HL-60 (cell line): ENCODE measurements around the gene APOA5.

Experiments used
- DNase-seq, 2 experiments: peaks; one replicate each; pipeline ENCODE4 v3.0.0-alpha.2; 2010 to 2020; ENCODE audit warnings: low read depth in 1 of 2, low spot score in 1 of 2
- H3K27ac ChIP-seq: fragments of 250-450 bp; sonication (Bioruptor Pico); replicated peaks from 2 replicates; pipeline ENCODE4 v1.5.1; 2020; ENCODE audit warnings: mild to moderate bottlenecking, moderate library complexity
- H3K27me3 ChIP-seq: fragments of 250-450 bp; sonication (Bioruptor Pico); 2 replicates; pipeline ENCODE4 v1.5.1; 2021; ENCODE audit warnings: mild to moderate bottlenecking, moderate library complexity; ENCODE audit not compliant: insufficient read depth, poor library complexity, severe bottlenecking
- H3K4me3 ChIP-seq: replicated peaks from 2 replicates; pipeline ENCODE4 v1.5.1; 2011; ENCODE audit warnings: mild to moderate bottlenecking, control low read depth, low read length; ENCODE audit not compliant: insufficient read depth
- CTCF ChIP-seq: IDR thresholded peaks from one replicate; pipeline ENCODE4 v1.5.1; 2011; ENCODE audit warnings: low read length, control low read depth, inconsistent platforms; ENCODE audit not compliant: insufficient read depth
- GABPA ChIP-seq: IDR thresholded peaks from 2 replicates; pipeline ENCODE4 v1.6.1; 2012; ENCODE audit warnings: low read depth
- POLR2AphosphoS5 ChIP-seq: IDR thresholded peaks from 2 replicates; pipeline ENCODE4 v1.6.1; 2012; ENCODE audit warnings: low read depth
- REST ChIP-seq: IDR thresholded peaks from 2 replicates; pipeline ENCODE4 v1.6.1; 2012; ENCODE audit warnings: low read depth; ENCODE audit not compliant: insufficient replicate concordance
- SPI1 ChIP-seq: IDR thresholded peaks from 2 replicates; pipeline ENCODE4 v1.6.1; 2012; ENCODE audit warnings: low read depth, mild to moderate bottlenecking, borderline replicate concordance
- long read RNA-seq: library from polyadenylated mRNA; unstranded; transcript quantifications from one replicate; pipeline ENCODE4 v2.0.0, GENCODE V29; 2020

The APOA5 gene
- long read RNA-seq, result 0 reads

GRCh38 chr11:116791813-116792143 is at the start of gene APOA5:
APOA5 (minus strand) TSS chr11:116791879; CDS start chr11:116791860, 19 bp downstream.
- Histone ChIP-seq H3K27me3 (no peaks in the 10 kb centered on the region), H3K4me3 (no peak within 1 kb of the TSS), H3K27ac (no peak within 1 kb of the TSS)
- no peak for DNase-seq
- TF ChIP-seq CTCF, result no peak
- no peak for TF ChIP-seq SPI1
- TF ChIP-seq REST, result no peak
- no peak for TF ChIP-seq GABPA
- no peak for TF ChIP-seq POLR2AphosphoS5

GRCh38 chr11:116840746-116841296 is 49.1 kb upstream of the APOA5 start:
- no peak for DNase-seq
- H3K4me3 ChIP-seq, result no peak overlapping the region
- TF ChIP-seq REST (no peak), POLR2AphosphoS5 (no peak), SPI1 (no peak), GABPA (no peak), CTCF (no peak)
- H3K27ac ChIP-seq, result no peak overlapping the region
- H3K27me3 ChIP-seq, result no peaks in the 10 kb centered on the region

- no peak for TF ChIP-seq SPI1
- no peak for TF ChIP-seq POLR2AphosphoS5
- TF ChIP-seq REST, result no peak
- no peak for TF ChIP-seq CTCF
- no peak for TF ChIP-seq GABPA
- peak in 1 of 2 experiments; percentile 24 for DNase-seq
Measured at GRCh38 chr11:116840224-116840745, 48.6 kb upstream of the APOA5 start.

More at GRCh38 chr11:116840224-116840745, 48.6 kb upstream of the APOA5 start:
- no peaks in the 10 kb centered on the region for H3K27me3 ChIP-seq
- no peak overlapping the region for H3K4me3 ChIP-seq
- H3K27ac ChIP-seq, result no peak overlapping the region
